ENCODE data around the gene CDS1.

GRCh38 chr4:84677093-84677492, 94.2 kb downstream of the CDS1 start:
- TF ChIP-seq, protein P1, sequence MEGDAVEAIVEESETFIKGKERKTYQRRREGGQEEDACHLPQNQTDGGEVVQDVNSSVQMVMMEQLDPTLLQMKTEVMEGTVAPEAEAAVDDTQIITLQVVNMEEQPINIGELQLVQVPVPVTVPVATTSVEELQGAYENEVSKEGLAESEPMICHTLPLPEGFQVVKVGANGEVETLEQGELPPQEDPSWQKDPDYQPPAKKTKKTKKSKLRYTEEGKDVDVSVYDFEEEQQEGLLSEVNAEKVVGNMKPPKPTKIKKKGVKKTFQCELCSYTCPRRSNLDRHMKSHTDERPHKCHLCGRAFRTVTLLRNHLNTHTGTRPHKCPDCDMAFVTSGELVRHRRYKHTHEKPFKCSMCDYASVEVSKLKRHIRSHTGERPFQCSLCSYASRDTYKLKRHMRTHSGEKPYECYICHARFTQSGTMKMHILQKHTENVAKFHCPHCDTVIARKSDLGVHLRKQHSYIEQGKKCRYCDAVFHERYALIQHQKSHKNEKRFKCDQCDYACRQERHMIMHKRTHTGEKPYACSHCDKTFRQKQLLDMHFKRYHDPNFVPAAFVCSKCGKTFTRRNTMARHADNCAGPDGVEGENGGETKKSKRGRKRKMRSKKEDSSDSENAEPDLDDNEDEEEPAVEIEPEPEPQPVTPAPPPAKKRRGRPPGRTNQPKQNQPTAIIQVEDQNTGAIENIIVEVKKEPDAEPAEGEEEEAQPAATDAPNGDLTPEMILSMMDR (IDR thresholded peaks at IDR 0.05): no peak
- TF ChIP-seq POLR2A (IDR thresholded peaks at IDR 0.05): no peak
- TF ChIP-seq POLR2AphosphoS5 (IDR thresholded peaks at IDR 0.05): no peak

Data from gastroesophageal sphincter (tissue), 3 donors.